CD14-positive monocyte (primary cell): ENCODE measurements around the gene ZFP92. TPM values are rescaled to one million over a fixed set of nuclear protein-coding genes. Genes with fewer than 3 reads are reported as not detected.

Source experiments
- DNase-seq, 3 donors: peaks; one replicate each; pipeline ENCODE4 v3.0.0-alpha.2; 2011 to 2022
- H2AFZ ChIP-seq: 2 replicates; pipeline ENCODE4 v1.6.0; 2012; ENCODE audit warnings: mild to moderate bottlenecking, low read depth, low read length, inconsistent platforms; ENCODE audit not compliant: insufficient read depth, poor library complexity, severe bottlenecking
- H3K27ac ChIP-seq, 2 donors: 1 replicate in 1 of 2; 2 replicates in 1 of 2; pipeline ENCODE4 v1.5.1; 2012 to 2013; ENCODE audit warnings: low read length in 2 of 2, control low read depth in 1 of 2, inconsistent platforms in 1 of 2, low read depth in 1 of 2, mild to moderate bottlenecking in 1 of 2
- H3K27me3 ChIP-seq, 2 donors: one replicate each; pipeline versions ENCODE4 v1.6.0 to v1.6.1; 2011 to 2013; ENCODE audit warnings: low read length in 2 of 2; ENCODE audit not compliant: control insufficient read depth in 2 of 2, insufficient read depth in 2 of 2
- H3K36me3 ChIP-seq, 2 donors: replicated peaks in 1 of 2; 1 replicate in 1 of 2; 2 replicates in 1 of 2; pipeline versions ENCODE4 v1.5.1 to v1.6.1; 2012 to 2013; ENCODE audit warnings: low read length in 2 of 2, control low read depth in 1 of 2, inconsistent platforms in 1 of 2, mild to moderate bottlenecking in 1 of 2; ENCODE audit not compliant: insufficient read depth in 2 of 2, control insufficient read depth in 1 of 2
- H3K4me1 ChIP-seq, 2 donors: 1 replicate in 1 of 2; 2 replicates in 1 of 2; pipeline versions ENCODE4 v1.5.1 to v1.6.1; 2012 to 2013; ENCODE audit warnings: low read length in 2 of 2, control low read depth in 1 of 2, inconsistent platforms in 1 of 2, mild to moderate bottlenecking in 1 of 2, moderate library complexity in 1 of 2; ENCODE audit not compliant: insufficient read depth in 2 of 2, control insufficient read depth in 1 of 2
- H3K4me2 ChIP-seq: replicated peaks from 2 replicates; pipeline ENCODE3; 2012; ENCODE audit warnings: low read length, moderate library complexity, mild to moderate bottlenecking; ENCODE audit not compliant: poor library complexity, severe bottlenecking; ENCODE audit errors: extremely low read depth
- H3K4me3 ChIP-seq, 3 experiments: fragments of 200-600 bp in 1 of 3; sonication (generic) in 1 of 3; replicated peaks in 1 of 3; 1 replicate in 2 of 3; 2 replicates in 1 of 3; pipeline ENCODE4 v1.5.1; 2011 to 2013; ENCODE audit warnings: low read length in 3 of 3, mild to moderate bottlenecking in 3 of 3, control low read depth in 2 of 3, low read depth in 2 of 3, inconsistent platforms in 1 of 3, moderate library complexity in 1 of 3
- H3K79me2 ChIP-seq: 2 replicates; pipeline ENCODE4 v1.6.0; 2012; ENCODE audit warnings: mild to moderate bottlenecking, control low read depth, inconsistent platforms, low read length, moderate library complexity; ENCODE audit not compliant: insufficient read depth
- H3K9ac ChIP-seq: 2 replicates; pipeline ENCODE4 v1.6.0; 2017; ENCODE audit warnings: low read length, mild to moderate bottlenecking; ENCODE audit not compliant: insufficient read depth, poor library complexity, severe bottlenecking
- H3K9me3 ChIP-seq, 2 donors: replicated peaks in 1 of 2; 1 replicate in 1 of 2; 2 replicates in 1 of 2; pipeline versions ENCODE4 v1.5.1 to v1.6.1; 2012 to 2013; ENCODE audit warnings: low read length in 2 of 2, control low read depth in 1 of 2; ENCODE audit not compliant: control insufficient read depth in 1 of 2, insufficient read depth in 1 of 2
- H4K20me1 ChIP-seq: 2 replicates; pipeline ENCODE4 v1.6.0; 2012; ENCODE audit warnings: mild to moderate bottlenecking, low read length, control low read depth, moderate library complexity; ENCODE audit not compliant: insufficient read depth
- H3K27ac Mint-ChIP-seq, 7 donors: one replicate each; pipeline ENCODE4 v1.8.0; 2020; ENCODE audit warnings: mild to moderate bottlenecking in 7 of 7, mixed read lengths in 7 of 7, moderate library complexity in 6 of 7, inconsistent platforms in 2 of 7
- H3K27me3 Mint-ChIP-seq, 3 donors: one replicate each; pipeline ENCODE4 v1.8.0; 2021 to 2022; ENCODE audit warnings: low read depth in 3 of 3, mild to moderate bottlenecking in 3 of 3, mixed read lengths in 3 of 3, moderate library complexity in 3 of 3, inconsistent platforms in 1 of 3
- H3K36me3 Mint-ChIP-seq, 2 donors: one replicate each; pipeline ENCODE4 v1.8.0; 2020; ENCODE audit warnings: mixed read lengths in 2 of 2, inconsistent platforms in 1 of 2, mild to moderate bottlenecking in 1 of 2
- H3K4me1 Mint-ChIP-seq: one replicate; pipeline ENCODE4 v1.8.0; 2020; ENCODE audit warnings: mild to moderate bottlenecking, mixed read lengths
- H3K4me3 Mint-ChIP-seq, 2 donors: one replicate each; pipeline ENCODE4 v1.8.0; 2020; ENCODE audit warnings: mild to moderate bottlenecking in 2 of 2, mixed read lengths in 2 of 2, moderate library complexity in 1 of 2
- H3K9me3 Mint-ChIP-seq, 7 donors: one replicate each; pipeline ENCODE4 v1.8.0; 2020 to 2022; ENCODE audit warnings: mixed read lengths in 7 of 7, mild to moderate bottlenecking in 6 of 7, moderate library complexity in 6 of 7, inconsistent platforms in 2 of 7
- WGBS: methylation state at CpG from one replicate; pipeline ENCODE4 v1.1.5; 2013; ENCODE audit warnings: missing lambda C conversion rate; ENCODE audit not compliant: insufficient coverage; 5-methylcytosine and 5-hydroxymethylcytosine counted together
- intact Hi-C, 2 donors: fragments of 100-400 bp; cut with micrococcal nuclease; formaldehyde crosslinking; loops; one replicate each; pipeline versions ENCODE4 v1.15.0 to v1.15.1; 2023
- polyA plus RNA-seq, 3 donors: library from polyadenylated mRNA; depleted of rRNA in 1 of 3; unstranded in 2 of 3; stranded (reverse) in 1 of 3; fragments of 300-500 nt in 2 of 3; fragments of >200 nt in 1 of 3; fragmentation: Illumina TruSeq in 2 of 3; gene quantifications; 1 replicate in 2 of 3; 2 replicates in 1 of 3; pipeline ENCODE4 v1.2.3, GENCODE V29; 2012 to 2021
- TF ChIP-seq, protein P1 (sequence below): fragments of 200-600 bp; IDR thresholded peaks from one replicate; pipeline ENCODE4 v1.8.0; 2022; ENCODE audit warnings: antibody characterized with exemption, mild to moderate bottlenecking

ZFP92 gene
- polyA plus RNA-seq, 3 donors, result 0.04 to 0.96 (median 0.13) TPM

DNA sequence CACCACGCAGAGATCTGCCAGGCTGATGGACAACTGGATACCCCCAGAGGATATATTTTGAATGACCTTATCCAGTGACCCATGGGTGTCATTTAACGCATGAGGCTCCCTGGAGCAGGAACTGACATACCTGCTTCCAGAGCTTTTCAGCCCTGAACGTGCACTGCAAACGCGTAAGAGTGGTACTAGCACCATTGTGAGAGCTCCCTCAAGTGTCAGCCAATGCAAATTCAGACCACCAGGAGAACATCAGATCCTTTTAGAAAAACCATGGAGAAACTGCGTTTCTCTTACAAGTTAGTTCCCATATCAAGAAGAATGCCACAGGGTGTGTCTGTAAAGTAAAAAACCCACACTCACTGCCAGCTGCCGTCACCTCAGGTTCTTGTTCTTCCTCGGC, 27.3 kb downstream of the ZFP92 start:
- Histone ChIP-seq H3K4me2 (no peak overlapping the region), H3K27ac (no peak overlapping the region), H3K27me3 (no peaks in the 10 kb centered on the region), H4K20me1 (no peaks in the 10 kb centered on the region), H3K9ac (no peak overlapping the region), H2AFZ (no peak overlapping the region), H3K79me2 (no peaks in the 10 kb centered on the region), H3K4me3 (no peak overlapping the region), H3K36me3 (no peaks in the 10 kb centered on the region), H3K9me3 (no peaks in the 10 kb centered on the region), H3K4me1 (no peaks in the 10 kb centered on the region)
- peak in 1 of 3 donors; percentile 0 for DNase-seq
- no peak overlapping the region for H3K4me3 Mint-ChIP-seq
- H3K36me3 Mint-ChIP-seq, result no peaks in the 10 kb centered on the region
- intact Hi-C loops, result no loop called here
- no peak overlapping the region for H3K27ac Mint-ChIP-seq
- TF ChIP-seq, protein P1, sequence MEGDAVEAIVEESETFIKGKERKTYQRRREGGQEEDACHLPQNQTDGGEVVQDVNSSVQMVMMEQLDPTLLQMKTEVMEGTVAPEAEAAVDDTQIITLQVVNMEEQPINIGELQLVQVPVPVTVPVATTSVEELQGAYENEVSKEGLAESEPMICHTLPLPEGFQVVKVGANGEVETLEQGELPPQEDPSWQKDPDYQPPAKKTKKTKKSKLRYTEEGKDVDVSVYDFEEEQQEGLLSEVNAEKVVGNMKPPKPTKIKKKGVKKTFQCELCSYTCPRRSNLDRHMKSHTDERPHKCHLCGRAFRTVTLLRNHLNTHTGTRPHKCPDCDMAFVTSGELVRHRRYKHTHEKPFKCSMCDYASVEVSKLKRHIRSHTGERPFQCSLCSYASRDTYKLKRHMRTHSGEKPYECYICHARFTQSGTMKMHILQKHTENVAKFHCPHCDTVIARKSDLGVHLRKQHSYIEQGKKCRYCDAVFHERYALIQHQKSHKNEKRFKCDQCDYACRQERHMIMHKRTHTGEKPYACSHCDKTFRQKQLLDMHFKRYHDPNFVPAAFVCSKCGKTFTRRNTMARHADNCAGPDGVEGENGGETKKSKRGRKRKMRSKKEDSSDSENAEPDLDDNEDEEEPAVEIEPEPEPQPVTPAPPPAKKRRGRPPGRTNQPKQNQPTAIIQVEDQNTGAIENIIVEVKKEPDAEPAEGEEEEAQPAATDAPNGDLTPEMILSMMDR, result no peak
- H3K4me1 Mint-ChIP-seq, result no peaks in the 10 kb centered on the region
- H3K27me3 Mint-ChIP-seq, result peaks cover 0 to 7% (median 5%) of the 10 kb centered on the region in 3 donors
- peaks cover 0 to 2% (median 0%) of the 10 kb centered on the region in 7 donors for H3K9me3 Mint-ChIP-seq
- 63% methylated on average over 3 of the region's 8 CpGs for WGBS

DNA sequence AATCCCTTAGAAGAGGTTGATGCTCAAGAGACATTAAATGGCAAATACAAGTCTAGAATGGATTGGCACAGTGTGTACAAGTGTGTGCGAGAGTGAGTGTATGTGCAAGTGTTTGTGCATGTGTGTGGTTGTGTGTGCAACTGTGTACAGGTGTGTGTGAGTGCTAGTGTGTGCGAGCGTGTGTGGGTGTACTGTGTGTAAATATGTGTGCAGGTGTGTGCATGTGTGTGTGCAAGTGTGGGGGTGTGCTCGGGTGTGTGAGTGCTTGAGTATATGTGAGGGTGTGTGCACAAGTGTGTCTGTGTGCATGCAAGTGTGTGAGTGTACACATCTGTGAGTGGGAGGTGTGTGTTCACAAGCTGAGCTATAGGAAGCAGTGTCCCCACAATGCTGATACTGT, 28.7 kb downstream of the ZFP92 start:
- Histone ChIP-seq H3K27me3 (no peaks in the 10 kb centered on the region), H3K79me2 (no peaks in the 10 kb centered on the region), H3K4me3 (no peak overlapping the region), H3K36me3 (no peaks in the 10 kb centered on the region), H4K20me1 (no peaks in the 10 kb centered on the region), H3K27ac (no peak overlapping the region), H3K4me2 (no peak overlapping the region), H3K4me1 (no peaks in the 10 kb centered on the region), H3K9ac (no peak overlapping the region), H3K9me3 (no peaks in the 10 kb centered on the region), H2AFZ (no peak overlapping the region)
- no peak for DNase-seq
- no peak overlapping the region for H3K27ac Mint-ChIP-seq
- H3K9me3 Mint-ChIP-seq, result peaks cover 0 to 2% (median 0%) of the 10 kb centered on the region in 7 donors
- no peaks in the 10 kb centered on the region for H3K4me1 Mint-ChIP-seq
- no peak overlapping the region for H3K4me3 Mint-ChIP-seq
- peaks cover 0 to 7% (median 5%) of the 10 kb centered on the region in 3 donors for H3K27me3 Mint-ChIP-seq
- H3K36me3 Mint-ChIP-seq, result no peaks in the 10 kb centered on the region
- TF ChIP-seq, protein P1, result no peak
- WGBS, result 98% methylated on average over 4 of the region's 4 CpGs
- intact Hi-C loops, result no loop called here
